ENCODE data around the gene KCNJ10.

Gene KCNJ10

GRCh38 chr1:159972443-159973205 lies 97.3 kb downstream of the KCNJ10 start:
- Histone ChIP-seq H3K4me3 (ENCODE audit: insufficient read depth, low read depth, low read length) (no peak overlapping the region), H3K9me3 (ENCODE audit: control insufficient read depth, low read length) (no peaks in the 10 kb centered on the region), H3K36me3 (ENCODE audit: control insufficient read depth, insufficient read depth, low read length) (no peaks in the 10 kb centered on the region), H3K4me1 (ENCODE audit: control insufficient read depth, insufficient read depth, low read length) (no peaks in the 10 kb centered on the region), H3K27ac (ENCODE audit: insufficient read depth, low read depth, low read length, poor library complexity, severe bottlenecking) (no peak overlapping the region), H3K27me3 (ENCODE audit: control insufficient read depth, insufficient read depth, low read length, poor library complexity, severe bottlenecking) (no peaks in the 10 kb centered on the region)
- whole genome bisulfite sequencing, 2 experiments: 91 to 96% methylated on average over 8 of the region's 8 CpGs

DNA sequence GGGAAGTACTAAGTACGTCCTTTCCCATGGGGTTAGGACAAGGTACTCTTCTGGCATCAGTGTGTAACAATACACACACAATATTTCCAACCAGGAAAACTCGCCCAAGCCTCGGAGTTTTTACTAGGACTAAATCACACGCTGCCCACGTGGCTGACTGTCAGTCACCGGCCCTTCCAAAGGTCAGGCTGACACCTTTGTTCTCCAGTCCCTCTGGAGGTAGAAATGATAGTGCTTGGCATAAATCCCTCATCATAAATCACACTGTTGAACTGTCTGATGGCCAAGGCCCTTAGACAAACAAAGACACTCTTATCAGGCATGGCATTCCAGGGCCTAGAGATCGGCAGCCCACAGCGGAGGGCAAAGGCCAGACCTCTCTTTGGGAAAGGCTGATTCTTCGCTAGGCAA lies 99.0 kb downstream of the KCNJ10 start:
- Histone ChIP-seq H3K9me3 (ENCODE audit: control insufficient read depth, low read length) (no peaks in the 10 kb centered on the region), H3K27ac (ENCODE audit: insufficient read depth, low read depth, low read length, poor library complexity, severe bottlenecking) (no peak overlapping the region), H3K27me3 (ENCODE audit: control insufficient read depth, insufficient read depth, low read length, poor library complexity, severe bottlenecking) (no peaks in the 10 kb centered on the region), H3K36me3 (ENCODE audit: control insufficient read depth, insufficient read depth, low read length) (no peaks in the 10 kb centered on the region), H3K4me3 (ENCODE audit: insufficient read depth, low read depth, low read length) (no peak overlapping the region), H3K4me1 (ENCODE audit: control insufficient read depth, insufficient read depth, low read length) (no peaks in the 10 kb centered on the region)
- WGBS, 2 experiments: 89 to 90% methylated on average over 9 of the region's 9 CpGs

DNA sequence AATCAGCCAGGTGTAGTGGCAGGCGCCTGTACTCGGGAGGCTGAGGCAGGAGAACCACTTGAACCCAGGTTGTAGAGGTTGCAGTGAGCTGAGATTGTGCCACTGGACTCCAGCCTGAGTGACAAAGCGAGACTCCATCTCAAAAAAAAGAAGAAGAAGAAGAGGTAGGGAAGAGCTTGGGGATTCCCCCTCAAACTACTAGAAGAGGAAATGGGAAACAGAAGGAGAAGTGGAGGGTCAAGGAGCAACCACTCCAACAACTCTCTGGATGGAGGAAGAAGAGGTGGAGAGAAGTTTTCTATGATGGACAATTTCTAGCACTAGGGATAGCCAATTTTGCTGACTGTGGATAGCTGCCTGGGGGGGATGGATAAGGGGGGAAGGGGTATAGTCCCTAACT lies 101.1 kb downstream of the KCNJ10 start:
- Histone ChIP-seq H3K36me3 (ENCODE audit: control insufficient read depth, insufficient read depth, low read length) (no peaks in the 10 kb centered on the region), H3K4me1 (ENCODE audit: control insufficient read depth, insufficient read depth, low read length) (peaks cover 4% of the 10 kb centered on the region), H3K27me3 (ENCODE audit: control insufficient read depth, insufficient read depth, low read length, poor library complexity, severe bottlenecking) (no peaks in the 10 kb centered on the region), H3K4me3 (ENCODE audit: insufficient read depth, low read depth, low read length) (no peak overlapping the region), H3K9me3 (ENCODE audit: control insufficient read depth, low read length) (no peaks in the 10 kb centered on the region), H3K27ac (ENCODE audit: insufficient read depth, low read depth, low read length, poor library complexity, severe bottlenecking) (no peak overlapping the region)
- 88 to 92% methylated on average over 3 of the region's 3 CpGs for WGBS, 2 experiments

GRCh38 chr1:159965263-159965662 lies 104.7 kb downstream of the KCNJ10 start:
- Histone ChIP-seq H3K4me1 (ENCODE audit: control insufficient read depth, insufficient read depth, low read length) (peaks cover 4% of the 10 kb centered on the region), H3K27ac (ENCODE audit: insufficient read depth, low read depth, low read length, poor library complexity, severe bottlenecking) (no peak overlapping the region), H3K9me3 (ENCODE audit: control insufficient read depth, low read length) (no peaks in the 10 kb centered on the region), H3K36me3 (ENCODE audit: control insufficient read depth, insufficient read depth, low read length) (no peaks in the 10 kb centered on the region), H3K27me3 (ENCODE audit: control insufficient read depth, insufficient read depth, low read length, poor library complexity, severe bottlenecking) (no peaks in the 10 kb centered on the region), H3K4me3 (ENCODE audit: insufficient read depth, low read depth, low read length) (no peak overlapping the region)
- WGBS, 2 experiments: 91 to 92% methylated on average over 2 of the region's 2 CpGs

DNA sequence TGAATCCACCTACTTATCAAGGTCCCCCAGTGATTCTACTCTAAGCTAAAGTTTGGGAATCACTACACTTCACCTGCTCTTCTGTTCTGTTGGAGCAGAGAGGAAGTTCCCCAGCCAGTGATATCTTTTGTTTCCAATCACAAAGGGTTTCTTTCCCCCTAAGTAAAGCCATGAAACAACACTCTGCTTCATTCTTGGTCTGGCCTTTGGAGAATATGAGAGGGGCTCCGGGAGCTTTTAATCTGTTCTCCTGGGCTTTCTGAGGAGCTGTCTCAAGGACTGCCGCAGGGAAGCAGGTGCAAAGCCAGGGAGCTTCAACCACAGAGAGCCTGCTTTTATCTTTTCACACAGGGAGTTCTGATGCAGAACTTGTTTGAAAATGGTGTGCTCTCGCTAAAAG lies 105.8 kb downstream of the KCNJ10 start:
- H3K27ac ChIP-seq (ENCODE audit: insufficient read depth, low read depth, low read length, poor library complexity, severe bottlenecking): no peak overlapping the region
- H3K36me3 ChIP-seq (ENCODE audit: control insufficient read depth, insufficient read depth, low read length): no peaks in the 10 kb centered on the region
- no peaks in the 10 kb centered on the region for H3K9me3 ChIP-seq (ENCODE audit: control insufficient read depth, low read length)
- H3K27me3 ChIP-seq (ENCODE audit: control insufficient read depth, insufficient read depth, low read length, poor library complexity, severe bottlenecking): no peaks in the 10 kb centered on the region
- WGBS, 2 experiments: 50 to 70% methylated on average over 3 of the region's 3 CpGs
- peaks cover 4% of the 10 kb centered on the region for H3K4me1 ChIP-seq (ENCODE audit: control insufficient read depth, insufficient read depth, low read length)
- H3K4me3 ChIP-seq (ENCODE audit: insufficient read depth, low read depth, low read length): no peak overlapping the region

DNA sequence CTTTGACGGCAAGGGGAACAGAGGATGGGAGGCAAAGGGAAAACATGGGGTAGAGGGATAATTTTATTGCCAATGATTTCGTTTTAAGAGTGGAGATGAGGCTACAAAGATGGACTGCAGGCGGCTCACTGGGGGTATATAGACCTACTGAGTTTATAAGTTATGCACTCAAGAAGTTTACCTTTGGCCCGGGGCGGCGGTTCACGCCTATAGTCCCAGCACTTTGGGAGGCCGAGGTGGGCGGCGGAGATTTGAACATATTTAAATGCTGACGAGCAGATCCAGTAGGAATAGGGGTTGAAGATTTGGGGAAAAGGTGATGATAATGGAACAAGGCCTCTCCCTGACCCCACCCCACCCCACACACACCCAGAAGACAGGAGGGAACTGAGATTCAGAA lies 107.8 kb downstream of the KCNJ10 start:
- no peaks in the 10 kb centered on the region for H3K9me3 ChIP-seq (ENCODE audit: control insufficient read depth, low read length)
- no peak overlapping the region for H3K27ac ChIP-seq (ENCODE audit: insufficient read depth, low read depth, low read length, poor library complexity, severe bottlenecking)
- H3K36me3 ChIP-seq (ENCODE audit: control insufficient read depth, insufficient read depth, low read length): no peaks in the 10 kb centered on the region
- no peaks in the 10 kb centered on the region for H3K27me3 ChIP-seq (ENCODE audit: control insufficient read depth, insufficient read depth, low read length, poor library complexity, severe bottlenecking)
- H3K4me1 ChIP-seq (ENCODE audit: control insufficient read depth, insufficient read depth, low read length): peaks cover 4% of the 10 kb centered on the region
- WGBS, 2 experiments: 94 to 96% methylated on average over 11 of the region's 11 CpGs
- H3K4me3 ChIP-seq (ENCODE audit: insufficient read depth, low read depth, low read length): no peak overlapping the region

DNA sequence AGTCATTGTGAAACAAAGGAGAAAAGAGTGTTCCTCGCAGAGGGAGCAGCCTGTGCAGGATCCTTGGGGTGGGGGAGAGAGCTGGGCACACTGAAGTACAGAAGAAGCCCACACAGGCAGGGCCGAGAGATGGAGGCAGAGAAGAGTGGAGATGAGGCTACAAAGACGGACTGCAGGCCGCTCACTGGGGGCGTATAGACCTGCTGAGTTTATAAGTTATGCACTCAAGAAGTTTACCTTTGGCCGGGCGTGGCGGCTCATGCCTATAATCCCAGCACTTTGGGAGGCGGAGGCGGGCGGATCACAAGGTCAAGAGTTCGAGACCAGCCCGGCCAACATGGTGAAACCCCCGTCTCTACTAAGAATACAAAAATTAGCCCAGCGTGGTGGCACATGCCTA lies 108.3 kb downstream of the KCNJ10 start:
- H3K4me3 ChIP-seq (ENCODE audit: insufficient read depth, low read depth, low read length): no peak overlapping the region
- no peak overlapping the region for H3K27ac ChIP-seq (ENCODE audit: insufficient read depth, low read depth, low read length, poor library complexity, severe bottlenecking)
- H3K27me3 ChIP-seq (ENCODE audit: control insufficient read depth, insufficient read depth, low read length, poor library complexity, severe bottlenecking): no peaks in the 10 kb centered on the region
- WGBS, 2 experiments: 94 to 95% methylated on average over 15 of the region's 15 CpGs
- H3K9me3 ChIP-seq (ENCODE audit: control insufficient read depth, low read length): no peaks in the 10 kb centered on the region
- peaks cover 4% of the 10 kb centered on the region for H3K4me1 ChIP-seq (ENCODE audit: control insufficient read depth, insufficient read depth, low read length)
- no peaks in the 10 kb centered on the region for H3K36me3 ChIP-seq (ENCODE audit: control insufficient read depth, insufficient read depth, low read length)

- peaks cover 4% of the 10 kb centered on the region for H3K4me1 ChIP-seq (ENCODE audit: control insufficient read depth, insufficient read depth, low read length)
- no peaks in the 10 kb centered on the region for H3K27me3 ChIP-seq (ENCODE audit: control insufficient read depth, insufficient read depth, low read length, poor library complexity, severe bottlenecking)
- 87 to 94% methylated on average over 4 to 5 of the region's 5 CpGs for WGBS, 2 experiments
- H3K36me3 ChIP-seq (ENCODE audit: control insufficient read depth, insufficient read depth, low read length): no peaks in the 10 kb centered on the region
- no peak overlapping the region for H3K27ac ChIP-seq (ENCODE audit: insufficient read depth, low read depth, low read length, poor library complexity, severe bottlenecking)
- H3K9me3 ChIP-seq (ENCODE audit: control insufficient read depth, low read length): no peaks in the 10 kb centered on the region
- H3K4me3 ChIP-seq (ENCODE audit: insufficient read depth, low read depth, low read length): no peak overlapping the region
Observed at GRCh38 chr1:159960721-159961381, 109.1 kb downstream of the KCNJ10 start.

- H3K27ac ChIP-seq (ENCODE audit: insufficient read depth, low read depth, low read length, poor library complexity, severe bottlenecking): no peak overlapping the region
- H3K9me3 ChIP-seq (ENCODE audit: control insufficient read depth, low read length): no peaks in the 10 kb centered on the region
- no peak overlapping the region for H3K4me3 ChIP-seq (ENCODE audit: insufficient read depth, low read depth, low read length)
- no peaks in the 10 kb centered on the region for H3K27me3 ChIP-seq (ENCODE audit: control insufficient read depth, insufficient read depth, low read length, poor library complexity, severe bottlenecking)
- H3K4me1 ChIP-seq (ENCODE audit: control insufficient read depth, insufficient read depth, low read length): peaks cover 3% of the 10 kb centered on the region
- WGBS, 2 experiments: 87 to 89% methylated on average over 4 of the region's 4 CpGs
- no peaks in the 10 kb centered on the region for H3K36me3 ChIP-seq (ENCODE audit: control insufficient read depth, insufficient read depth, low read length)
Observed at GRCh38 chr1:159959451-159959850, 110.5 kb downstream of the KCNJ10 start.

GRCh38 chr1:159958719-159959380 lies 111.1 kb downstream of the KCNJ10 start:
- no peaks in the 10 kb centered on the region for H3K9me3 ChIP-seq (ENCODE audit: control insufficient read depth, low read length)
- WGBS, 2 experiments: 64 to 67% methylated on average over 3 of the region's 3 CpGs
- no peaks in the 10 kb centered on the region for H3K27me3 ChIP-seq (ENCODE audit: control insufficient read depth, insufficient read depth, low read length, poor library complexity, severe bottlenecking)
- H3K27ac ChIP-seq (ENCODE audit: insufficient read depth, low read depth, low read length, poor library complexity, severe bottlenecking): no peak overlapping the region
- H3K36me3 ChIP-seq (ENCODE audit: control insufficient read depth, insufficient read depth, low read length): no peaks in the 10 kb centered on the region
- H3K4me1 ChIP-seq (ENCODE audit: control insufficient read depth, insufficient read depth, low read length): no peaks in the 10 kb centered on the region
- no peak overlapping the region for H3K4me3 ChIP-seq (ENCODE audit: insufficient read depth, low read depth, low read length)

All from ectodermal cell (in vitro differentiated cells).